Measurements from ENCODE around the gene ZNF653. TPM values are rescaled to one million over a fixed set of nuclear protein-coding genes. Genes with fewer than 3 reads are reported as not detected.

Gene ZNF653
- total and polyA plus RNA-seq, 9 of the 15 experiments (the other 6 are each of a cell fraction or from before 2014, with no cell fraction given): 1.6 to 8.0 (median 4.2) TPM; not detected in 2

GRCh38 chr19:11535792-11536595 lies 30.4 kb upstream of the ZNF653 start (continued):
- peak in 1 of 3 experiments; percentile 68; a peak in 2 of 6 replicates for TF ChIP-seq ZBTB11 (CRISPR knock-in tag; IDR thresholded peaks at IDR 0.05)
- TF ChIP-seq E4F1 (CRISPR knock-in tag; IDR thresholded peaks at IDR 0.05; ENCODE audit: borderline replicate concordance): no peak
- TF ChIP-seq MXI1 (IDR thresholded peaks at IDR 0.05; ENCODE audit: low read depth, low read length): no peak
- TF ChIP-seq USF1 (CRISPR knock-in tag; IDR thresholded peaks at IDR 0.05): no peak
- no peak for TF ChIP-seq MECOM (CRISPR knock-in tag; IDR thresholded peaks at IDR 0.05)
- peak; percentile 80 for TF ChIP-seq SMARCB1 (IDR thresholded peaks at IDR 0.05; ENCODE audit: insufficient read length, low read depth)
- no peak for TF ChIP-seq FOXA1 (IDR thresholded peaks at IDR 0.05; ENCODE audit: borderline replicate concordance)
- no peak for TF ChIP-seq PHB (CRISPR knock-in tag; IDR thresholded peaks at IDR 0.05)
- no peak for TF ChIP-seq EHMT2 (IDR thresholded peaks at IDR 0.05)
- no peak for TF ChIP-seq ZNF212 (CRISPR knock-in tag; IDR thresholded peaks at IDR 0.05)
- TF ChIP-seq LARP7 (IDR thresholded peaks at IDR 0.05): no peak
- peak; percentile 87 for TF ChIP-seq SMARCA5 (IDR thresholded peaks at IDR 0.05)
- no peak for TF ChIP-seq SNAPC5 (CRISPR knock-in tag; IDR thresholded peaks at IDR 0.05)
- no peak for TF ChIP-seq ZC3H4 (CRISPR knock-in tag; IDR thresholded peaks at IDR 0.05; ENCODE audit: borderline replicate concordance)
- TF ChIP-seq, protein P1, sequence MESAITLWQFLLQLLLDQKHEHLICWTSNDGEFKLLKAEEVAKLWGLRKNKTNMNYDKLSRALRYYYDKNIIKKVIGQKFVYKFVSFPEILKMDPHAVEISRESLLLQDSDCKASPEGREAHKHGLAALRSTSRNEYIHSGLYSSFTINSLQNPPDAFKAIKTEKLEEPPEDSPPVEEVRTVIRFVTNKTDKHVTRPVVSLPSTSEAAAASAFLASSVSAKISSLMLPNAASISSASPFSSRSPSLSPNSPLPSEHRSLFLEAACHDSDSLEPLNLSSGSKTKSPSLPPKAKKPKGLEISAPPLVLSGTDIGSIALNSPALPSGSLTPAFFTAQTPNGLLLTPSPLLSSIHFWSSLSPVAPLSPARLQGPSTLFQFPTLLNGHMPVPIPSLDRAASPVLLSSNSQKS (CRISPR knock-in tag; IDR thresholded peaks at IDR 0.05): no peak
- TF ChIP-seq OTX1 (CRISPR knock-in tag; IDR thresholded peaks at IDR 0.05): no peak; the same call in 1 of the 2 replicates
- TF ChIP-seq FOXK1 (CRISPR knock-in tag; IDR thresholded peaks at IDR 0.05; ENCODE audit: borderline replicate concordance): no peak
- no peak for TF ChIP-seq POLR3G (IDR thresholded peaks at IDR 0.05; ENCODE audit: extremely low read depth, insufficient read length, insufficient replicate concordance)
- TF ChIP-seq, protein P2, sequence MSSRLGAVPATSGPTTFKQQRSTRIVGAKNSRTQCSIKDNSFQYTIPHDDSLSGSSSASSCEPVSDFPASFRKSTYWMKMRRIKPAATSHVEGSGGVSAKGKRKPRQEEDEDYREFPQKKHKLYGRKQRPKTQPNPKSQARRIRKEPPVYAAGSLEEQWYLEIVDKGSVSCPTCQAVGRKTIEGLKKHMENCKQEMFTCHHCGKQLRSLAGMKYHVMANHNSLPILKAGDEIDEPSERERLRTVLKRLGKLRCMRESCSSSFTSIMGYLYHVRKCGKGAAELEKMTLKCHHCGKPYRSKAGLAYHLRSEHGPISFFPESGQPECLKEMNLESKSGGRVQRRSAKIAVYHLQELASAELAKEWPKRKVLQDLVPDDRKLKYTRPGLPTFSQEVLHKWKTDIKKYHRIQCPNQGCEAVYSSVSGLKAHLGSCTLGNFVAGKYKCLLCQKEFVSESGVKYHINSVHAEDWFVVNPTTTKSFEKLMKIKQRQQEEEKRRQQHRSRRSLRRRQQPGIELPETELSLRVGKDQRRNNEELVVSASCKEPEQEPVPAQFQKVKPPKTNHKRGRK (tag; IDR thresholded peaks at IDR 0.05): no peak

Measured in K562 (cell line).